Glutamatergic neuron (in vitro differentiated cells): ENCODE data around the gene PTPRE. TPM values are rescaled to one million over a fixed set of nuclear protein-coding genes. Genes with fewer than 3 reads are reported as not detected.

ENCODE experiments used
- DNase-seq: peaks from one replicate; pipeline ENCODE4 v3.0.0; 2022
- H3K27ac Mint-ChIP-seq: one replicate; pipeline ENCODE4 v1.8.0; 2020; ENCODE audit warnings: mild to moderate bottlenecking, mixed read lengths, inconsistent platforms; ENCODE audit not compliant: unreplicated experiment
- H3K27me3 Mint-ChIP-seq: one replicate; pipeline ENCODE4 v1.8.0; 2020; ENCODE audit warnings: mild to moderate bottlenecking, moderate library complexity, mixed read lengths, inconsistent platforms; ENCODE audit not compliant: unreplicated experiment
- H3K36me3 Mint-ChIP-seq: one replicate; pipeline ENCODE4 v1.8.0; 2020; ENCODE audit warnings: mild to moderate bottlenecking, mixed read lengths, inconsistent platforms; ENCODE audit not compliant: unreplicated experiment
- H3K4me1 Mint-ChIP-seq: one replicate; pipeline ENCODE4 v1.8.0; 2020; ENCODE audit warnings: mild to moderate bottlenecking, low read depth, mixed read lengths, inconsistent platforms; ENCODE audit not compliant: unreplicated experiment
- H3K4me3 Mint-ChIP-seq: one replicate; pipeline ENCODE4 v1.8.0; 2020; ENCODE audit warnings: mild to moderate bottlenecking, mixed read lengths, inconsistent platforms; ENCODE audit not compliant: unreplicated experiment
- H3K9me3 Mint-ChIP-seq: one replicate; pipeline ENCODE4 v1.8.0; 2020; ENCODE audit warnings: mild to moderate bottlenecking, moderate library complexity, mixed read lengths, inconsistent platforms; ENCODE audit not compliant: unreplicated experiment
- CTCF ChIP-seq: fragments of 200-600 bp; sonication (generic); IDR thresholded peaks from one replicate; pipeline ENCODE4 v1.5.0; 2021; ENCODE audit not compliant: partially characterized antibody, unreplicated experiment
- total RNA-seq: library from RNA; stranded (reverse); fragmentation: NEBNext Ultra II Directional; extraction: Animal tissue kit (Norgen Biotek cat#: 25700); gene quantifications from one replicate; pipeline ENCODE4 v1.2.1, GENCODE V29; 2021; ENCODE audit not compliant: unreplicated experiment

The PTPRE gene
- total RNA-seq, 1 donor from 2014 or later = 2.6 TPM

GRCh38 chr10:127939786-127940330 lies 33.0 kb downstream of the PTPRE start:
- Mint-ChIP-seq H3K36me3 (peaks cover 9% of the 10 kb centered on the region), H3K9me3 (peaks cover 7% of the 10 kb centered on the region), H3K4me3 (no peak overlapping the region), H3K27me3 (peaks cover 6% of the 10 kb centered on the region), H3K27ac (no peak overlapping the region), H3K4me1 (no peaks in the 10 kb centered on the region)
- TF ChIP-seq CTCF = no peak
- DNase-seq = no peak

- H3K27ac Mint-ChIP-seq = no peak overlapping the region
- H3K4me3 Mint-ChIP-seq = no peak overlapping the region
- DNase-seq = no peak
- H3K4me1 Mint-ChIP-seq = no peaks in the 10 kb centered on the region
- peaks cover 9% of the 10 kb centered on the region for H3K36me3 Mint-ChIP-seq
- H3K9me3 Mint-ChIP-seq = peaks cover 4% of the 10 kb centered on the region
- peaks cover 6% of the 10 kb centered on the region for H3K27me3 Mint-ChIP-seq
- no peak for TF ChIP-seq CTCF
These were observed 34.1 kb downstream of the PTPRE start for GRCh38 chr10:127940866-127941640.

- TF ChIP-seq CTCF = no peak
- Mint-ChIP-seq H3K36me3 (peaks cover 9% of the 10 kb centered on the region), H3K4me3 (no peak overlapping the region), H3K9me3 (peaks cover 4% of the 10 kb centered on the region), H3K27me3 (peaks cover 6% of the 10 kb centered on the region), H3K27ac (no peak overlapping the region), H3K4me1 (no peaks in the 10 kb centered on the region)
- no peak for DNase-seq
These were observed 35.9 kb downstream of the PTPRE start for GRCh38 chr10:127942811-127943210.

- Mint-ChIP-seq H3K36me3 (peaks cover 9% of the 10 kb centered on the region), H3K27ac (no peak overlapping the region), H3K9me3 (peaks cover 4% of the 10 kb centered on the region), H3K27me3 (peaks cover 6% of the 10 kb centered on the region), H3K4me3 (no peak overlapping the region), H3K4me1 (no peaks in the 10 kb centered on the region)
- no peak for TF ChIP-seq CTCF
- no peak for DNase-seq
These were observed 36.5 kb downstream of the PTPRE start for GRCh38 chr10:127943336-127943910.

- H3K4me3 Mint-ChIP-seq = no peak overlapping the region
- H3K4me1 Mint-ChIP-seq = no peaks in the 10 kb centered on the region
- H3K36me3 Mint-ChIP-seq = peaks cover 9% of the 10 kb centered on the region
- peak overlapping the region; percentile 59 for H3K27ac Mint-ChIP-seq
- DNase-seq = no peak
- H3K9me3 Mint-ChIP-seq = peaks cover 4% of the 10 kb centered on the region
- H3K27me3 Mint-ChIP-seq = peaks cover 6% of the 10 kb centered on the region
- no peak for TF ChIP-seq CTCF
These were observed 37.4 kb downstream of the PTPRE start for GRCh38 chr10:127944256-127944655.
